GM19099 (cell line): Measurements from ENCODE around the gene RABL2A.
"Not testable (repeated sequence)": the region's sequence is repeated elsewhere in the genome, so short reads cannot be mapped to it uniquely, and the experiment has no call there.

ENCODE experiments used
- POLR2A ChIP-seq: IDR thresholded peaks from 3 replicates; pipeline ENCODE4 v1.6.1; 2011; ENCODE audit warnings: low read depth; ENCODE audit not compliant: insufficient read length; ENCODE audit errors: extremely low read depth

RABL2A gene

GRCh38 chr2:113626616-113627330 lies at the start of gene RABL2A:
TSS of gene RABL2A (plus strand) at chr2:113627266. CDS start at chr2:113628607, 1,341 bp downstream.
- not testable (repeated sequence) for TF ChIP-seq POLR2A

DNA sequence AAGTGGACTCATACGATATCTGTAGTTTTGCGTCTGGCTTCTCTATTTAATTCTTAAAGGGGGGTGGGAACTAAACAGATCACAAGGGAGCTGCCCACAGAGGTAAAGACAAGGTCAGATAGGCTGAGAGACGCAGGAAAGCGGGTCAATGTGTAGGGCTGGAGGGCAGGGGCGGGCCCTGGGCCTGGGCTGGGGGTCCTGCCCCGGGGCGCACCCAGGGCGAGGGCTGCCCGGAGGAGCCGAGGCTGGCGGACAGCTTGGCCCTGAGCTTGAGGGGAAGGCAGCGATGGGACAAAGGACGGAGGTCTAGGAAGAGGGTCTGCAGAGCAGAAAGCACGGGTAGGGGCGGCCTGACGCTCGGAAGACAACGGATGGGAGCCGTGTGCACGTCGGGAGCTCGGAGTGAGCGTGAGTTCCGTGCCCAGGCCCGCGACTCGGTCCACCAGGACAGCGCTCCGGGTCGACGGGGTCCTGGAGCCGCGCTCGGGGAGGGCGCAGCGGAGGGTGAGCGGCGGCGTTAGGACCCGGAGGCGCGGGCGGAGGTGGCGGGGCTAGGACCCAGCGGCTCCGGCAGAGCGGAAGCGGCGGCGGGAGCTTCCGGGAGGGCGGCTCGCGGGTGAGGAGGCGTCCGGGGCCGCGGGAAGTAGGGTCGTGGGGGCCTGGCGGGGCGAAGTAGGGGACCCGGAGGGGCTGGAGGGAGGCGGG lies 43.4 kb upstream of the RABL2A start:
- peak; percentile 39 for TF ChIP-seq POLR2A

- no peak for TF ChIP-seq POLR2A
These were observed 24.1 kb upstream of the RABL2A start for GRCh38 chr2:113602869-113603466.

GRCh38 chr2:113672326-113672932 lies 45.4 kb downstream of the RABL2A start:
- no peak for TF ChIP-seq POLR2A

DNA sequence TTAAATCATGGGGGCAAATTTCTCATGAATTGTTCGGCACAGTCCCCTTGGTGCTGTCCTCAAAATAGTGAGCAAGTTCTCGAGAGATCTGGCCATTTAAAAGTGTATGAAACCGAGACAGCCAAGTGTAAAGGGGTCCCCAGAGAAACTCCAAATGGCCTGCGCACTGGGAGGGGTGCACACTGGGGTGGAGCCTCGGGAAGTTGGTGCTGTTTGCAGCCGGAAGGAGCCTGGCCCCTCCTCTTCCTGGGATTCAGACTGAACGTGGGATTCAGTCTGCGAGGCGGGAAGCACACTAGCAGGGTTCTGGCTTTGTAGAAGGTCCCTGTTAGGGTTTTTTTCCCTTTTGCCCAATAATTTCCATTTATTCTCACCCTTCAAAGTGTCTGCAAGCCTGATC lies 48.8 kb downstream of the RABL2A start:
- no peak for TF ChIP-seq POLR2A

- no peak for TF ChIP-seq POLR2A
These were observed 49.7 kb downstream of the RABL2A start for GRCh38 chr2:113676623-113677266.

GRCh38 chr2:113677330-113677729 lies 50.3 kb downstream of the RABL2A start:
- TF ChIP-seq POLR2A, result no peak

GRCh38 chr2:113679457-113679856 lies 52.4 kb downstream of the RABL2A start:
- no peak for TF ChIP-seq POLR2A

DNA sequence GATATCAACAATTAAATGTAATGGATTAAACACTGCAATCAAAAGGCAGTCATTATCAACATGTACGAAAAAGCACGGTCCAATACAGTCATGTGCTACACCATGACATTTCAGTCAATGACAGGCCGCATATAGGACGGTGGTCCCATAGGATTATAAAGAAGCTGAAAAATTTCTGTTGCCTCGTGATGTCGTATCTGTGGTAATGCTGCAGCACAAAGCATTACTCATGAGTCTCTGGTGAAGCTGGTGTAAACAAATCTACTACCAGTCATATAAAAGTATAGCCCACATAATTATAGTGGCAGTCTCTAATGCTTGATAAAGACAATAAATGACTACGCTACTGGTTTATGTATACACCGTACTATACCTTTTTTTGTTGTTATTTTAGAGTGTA lies 58.4 kb downstream of the RABL2A start:
- no peak for TF ChIP-seq POLR2A

DNA sequence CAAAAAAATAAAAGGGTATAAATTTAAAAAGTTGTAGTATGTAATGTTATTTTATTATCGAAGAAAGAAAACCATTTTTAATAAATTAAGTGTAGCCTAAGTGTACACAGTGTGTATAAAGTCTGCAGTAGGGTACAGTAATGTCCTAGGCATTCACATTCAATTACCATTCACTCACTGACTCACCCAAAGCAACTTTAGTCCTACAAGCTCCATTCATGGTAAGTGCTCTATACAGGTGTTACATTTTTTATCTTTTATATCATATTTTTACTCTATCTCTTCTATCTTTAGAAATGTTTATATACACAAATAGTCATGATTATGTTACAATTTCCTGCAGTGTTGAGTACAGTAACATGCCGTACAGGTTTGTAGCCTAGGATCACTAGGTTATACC lies 59.5 kb downstream of the RABL2A start:
- no peak for TF ChIP-seq POLR2A
